Medulla oblongata (tissue), 1 donor: ENCODE data around the gene CDH13.
A peak's percentile ranks its signal among the peaks of the same experiment; 100 is the strongest.

Source experiments
- DNase-seq: peaks from one replicate; pipeline ENCODE4 v3.0.0-alpha.2; 2015; ENCODE audit errors: extremely low spot score

The CDH13 gene

DNA sequence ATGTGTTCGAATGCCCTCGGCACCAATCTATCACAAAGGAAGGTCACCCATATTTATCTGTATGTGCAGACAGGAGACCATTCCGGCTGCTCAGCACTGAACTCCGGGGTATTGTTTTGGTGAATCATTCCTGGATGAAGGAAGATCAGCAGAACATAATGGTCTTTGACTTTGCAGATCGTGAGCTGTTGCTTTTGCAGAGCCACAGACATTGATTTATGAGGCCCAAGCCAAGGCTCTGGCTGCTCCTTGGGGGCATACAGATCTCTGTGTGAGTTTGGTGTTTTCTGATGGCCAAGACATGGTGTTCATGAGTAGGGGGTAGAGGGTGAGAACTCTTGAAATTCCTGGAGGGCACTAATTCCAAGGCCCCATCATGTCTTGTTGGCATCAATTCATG lies 722.2 kb downstream of the CDH13 start:
- DNase-seq: no peak

- no peak for DNase-seq
Measured at GRCh38 chr16:83350481-83350880, 723.7 kb downstream of the CDH13 start.

DNA sequence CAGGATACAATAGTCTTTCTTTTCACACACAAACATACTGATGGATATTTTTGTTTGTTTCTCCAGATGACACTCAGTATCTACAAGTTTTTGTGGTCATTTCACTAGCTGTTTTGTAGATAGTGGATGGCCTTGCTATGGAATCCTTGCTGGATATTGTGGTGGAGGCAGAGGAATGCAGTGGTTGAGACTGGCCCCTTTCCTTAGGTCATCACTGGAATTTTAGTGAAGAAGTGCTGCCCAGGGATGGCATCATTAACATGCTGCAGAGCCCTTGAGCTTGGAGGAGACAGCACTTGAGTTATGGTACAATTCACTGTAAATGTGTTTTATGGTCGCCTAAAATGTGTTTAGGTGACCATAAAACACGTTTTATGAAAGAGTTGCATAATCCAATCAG lies 725.1 kb downstream of the CDH13 start:
- no peak for DNase-seq

- DNase-seq: no peak
Measured at GRCh38 chr16:83353241-83353640, 726.5 kb downstream of the CDH13 start.

GRCh38 chr16:83354015-83354414 lies 727.2 kb downstream of the CDH13 start:
- no peak for DNase-seq

- DNase-seq: no peak
Measured at GRCh38 chr16:83355570-83356218, 728.9 kb downstream of the CDH13 start.

- DNase-seq: peak; percentile 78
Measured at GRCh38 chr16:83356266-83356665, 729.5 kb downstream of the CDH13 start.

GRCh38 chr16:83356986-83357385 lies 730.2 kb downstream of the CDH13 start:
- no peak for DNase-seq

- DNase-seq: no peak
Measured at GRCh38 chr16:83363521-83363920, 736.8 kb downstream of the CDH13 start.

DNA sequence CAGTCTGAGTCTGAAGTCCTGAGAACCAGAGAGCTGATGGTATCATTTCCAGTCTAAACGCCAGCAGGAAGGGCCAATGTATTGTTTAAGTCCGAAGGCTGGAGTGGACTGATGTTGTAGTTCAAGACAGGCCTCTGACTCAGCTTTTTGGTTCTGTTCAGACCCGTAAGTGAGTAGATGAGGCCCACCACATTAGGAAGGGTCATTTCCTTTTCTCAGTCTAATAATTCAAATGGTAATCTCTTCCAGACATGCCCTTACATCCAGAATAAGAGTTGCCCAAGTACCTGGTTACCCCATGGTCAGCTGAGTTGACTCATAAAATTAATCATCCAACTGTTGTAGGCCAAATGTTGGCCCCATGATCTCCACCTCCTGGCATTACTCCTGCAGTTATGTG lies 738.4 kb downstream of the CDH13 start:
- DNase-seq: no peak

DNA sequence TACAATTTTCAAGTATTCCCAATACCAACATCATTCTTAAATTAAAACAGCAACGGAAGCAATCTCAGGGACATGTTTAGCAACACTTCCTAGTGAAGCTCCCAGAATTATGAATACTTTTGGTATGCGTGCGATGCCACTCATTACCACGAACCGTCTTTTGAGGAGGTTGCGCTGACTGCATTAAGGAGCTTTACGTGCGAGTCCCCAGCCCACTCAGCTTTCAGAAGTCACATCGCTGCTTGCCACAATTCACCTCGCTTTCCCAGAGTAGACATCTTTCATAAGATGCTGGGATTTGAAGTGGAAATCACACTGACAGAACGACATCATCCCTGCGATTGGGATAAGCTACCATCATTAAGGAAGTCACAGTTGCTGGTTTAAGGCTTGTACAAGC lies 739.5 kb downstream of the CDH13 start:
- no peak for DNase-seq

- DNase-seq: no peak
Measured at GRCh38 chr16:83374979-83375378, 748.2 kb downstream of the CDH13 start.

DNA sequence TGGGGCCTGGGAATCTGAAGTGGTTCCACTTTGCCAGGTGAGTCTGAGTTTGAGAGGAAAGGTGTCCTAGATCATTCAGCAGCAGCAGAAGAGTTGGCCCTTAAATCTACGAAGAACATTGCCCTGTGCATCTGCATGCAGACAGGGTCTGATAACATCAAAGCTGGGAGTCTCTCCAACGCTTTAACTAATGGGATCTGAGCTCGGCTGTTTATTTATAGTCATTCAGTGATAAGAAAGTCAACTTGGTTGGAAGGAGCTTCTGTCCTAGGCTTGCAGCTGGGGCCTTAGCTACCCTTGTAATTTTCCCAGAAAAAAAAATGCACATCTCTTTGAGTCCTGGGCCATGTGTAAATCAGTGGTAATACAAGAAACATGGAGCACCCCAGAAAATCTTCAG lies 763.0 kb downstream of the CDH13 start:
- no peak for DNase-seq

GRCh38 chr16:83390759-83391158 lies 764.0 kb downstream of the CDH13 start:
- no peak for DNase-seq

DNA sequence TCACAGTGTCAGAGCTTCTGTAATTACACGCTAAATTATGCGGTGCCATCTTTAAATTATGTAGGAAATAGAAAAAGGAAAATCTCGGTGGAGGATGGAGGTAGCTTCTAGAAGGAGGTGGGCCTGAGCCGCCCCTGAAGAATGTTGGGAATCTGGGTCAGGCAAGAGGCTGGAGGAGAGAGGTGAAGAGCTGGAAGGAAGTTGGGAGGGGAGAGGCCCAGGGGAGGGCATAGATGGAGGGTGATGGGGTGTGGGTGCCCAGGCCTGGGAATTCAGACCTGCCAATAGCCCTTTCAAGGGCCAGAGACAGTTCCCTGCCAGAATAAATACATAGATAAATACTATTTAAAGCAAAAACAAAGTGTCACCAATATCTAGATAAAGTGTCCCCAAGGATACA lies 766.0 kb downstream of the CDH13 start:
- DNase-seq: no peak

- DNase-seq: no peak
Measured at GRCh38 chr16:83393196-83393981, 766.6 kb downstream of the CDH13 start.

DNA sequence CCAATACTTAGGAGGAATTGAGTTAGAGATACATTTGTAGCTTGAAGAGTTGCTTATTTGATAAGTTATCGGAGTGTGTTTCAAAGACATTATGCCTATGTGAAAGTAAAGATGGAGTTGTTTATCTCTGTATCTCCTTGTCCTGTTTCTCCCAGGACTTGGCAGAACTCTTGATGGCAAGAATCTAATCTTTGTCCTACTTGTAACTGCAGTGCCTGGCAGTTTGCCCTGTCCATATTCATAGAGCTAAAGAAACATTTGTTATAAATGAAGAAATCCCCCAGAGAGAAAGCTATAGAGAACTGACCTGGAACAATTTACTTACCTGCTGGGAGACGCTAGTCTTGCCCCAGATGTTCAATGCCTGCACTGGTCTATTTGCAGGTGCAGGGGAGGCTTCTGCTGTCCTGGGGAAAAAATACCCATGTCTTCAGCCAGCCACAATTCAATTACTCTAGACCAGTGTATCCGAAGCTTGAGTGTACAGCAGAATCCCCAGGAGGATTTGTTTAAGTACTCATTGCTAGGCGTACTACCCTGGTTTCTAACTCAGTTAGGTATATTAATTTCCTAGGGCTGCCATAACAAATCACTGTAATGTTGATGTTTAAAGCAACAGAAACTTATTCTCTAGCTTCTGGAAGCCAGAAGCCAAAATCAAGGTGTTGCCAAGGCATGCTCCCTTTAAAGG lies 771.0 kb downstream of the CDH13 start:
- no peak for DNase-seq

DNA sequence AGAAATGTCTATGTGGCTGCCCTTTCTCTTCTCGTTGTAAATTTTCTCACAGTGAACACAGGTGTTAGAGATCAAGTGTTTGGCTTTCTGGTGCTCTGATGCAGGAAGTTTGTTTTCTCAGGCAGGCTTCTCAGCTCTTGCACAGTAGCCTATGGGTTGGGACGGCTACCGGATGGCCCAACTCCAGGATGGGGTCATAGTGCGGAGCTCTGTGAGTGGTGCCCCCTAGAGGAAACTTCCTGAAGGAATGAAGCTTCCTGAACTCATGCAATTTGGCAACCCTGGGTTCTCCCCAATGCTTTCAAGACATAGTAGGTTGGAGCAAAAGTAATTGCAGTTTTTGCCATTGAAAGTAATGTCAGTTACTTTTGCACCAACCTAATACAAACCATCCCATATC lies 773.5 kb downstream of the CDH13 start:
- no peak for DNase-seq

DNA sequence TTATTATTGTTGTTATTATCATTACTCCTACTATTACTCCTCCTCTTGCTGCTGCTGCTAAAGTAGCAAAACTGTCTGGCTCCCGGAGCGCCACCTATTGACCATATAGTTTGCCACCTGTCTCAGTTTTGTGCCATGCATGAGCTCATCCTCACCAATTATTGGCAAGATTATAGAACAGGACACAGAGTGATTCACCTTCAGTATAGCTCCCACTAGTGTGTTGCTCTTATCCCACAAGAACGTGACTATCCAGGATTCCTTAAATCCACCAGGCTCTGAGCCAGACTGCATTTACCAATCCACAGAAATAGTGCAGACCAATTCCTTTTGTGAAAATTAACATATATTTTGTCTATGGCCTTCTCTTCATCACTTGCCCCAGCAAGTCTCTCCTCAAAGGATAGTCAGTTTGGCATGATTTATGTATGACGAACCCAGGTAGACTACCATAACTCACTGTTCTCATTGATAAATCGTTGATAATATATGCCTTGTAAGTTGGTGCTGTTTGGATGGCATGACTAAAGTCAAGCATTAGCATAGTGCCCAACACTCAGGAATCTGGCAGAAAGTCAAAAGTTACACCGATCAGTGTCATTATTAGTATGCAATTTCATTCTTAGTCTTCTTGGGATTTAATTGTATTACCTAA lies 775.5 kb downstream of the CDH13 start:
- no peak for DNase-seq

DNA sequence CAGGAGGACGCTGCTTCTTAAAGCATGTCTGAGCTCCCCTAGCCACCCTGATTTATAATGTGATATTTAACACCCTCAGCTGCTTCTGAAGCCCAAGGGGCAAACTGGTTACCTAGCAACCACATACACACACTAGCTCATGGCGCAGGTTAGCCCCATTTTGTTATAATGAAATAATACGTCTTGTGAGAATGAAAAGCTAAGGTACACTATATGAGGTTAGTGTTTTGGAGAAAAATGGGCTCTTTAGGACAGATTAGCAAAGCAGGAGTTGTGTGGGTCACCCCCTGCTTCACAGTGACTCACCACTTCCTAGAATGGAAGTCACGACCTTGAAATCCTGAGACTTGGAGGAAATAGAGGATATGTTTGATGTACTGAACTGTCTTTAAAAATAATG lies 776.2 kb downstream of the CDH13 start:
- DNase-seq: no peak

- no peak for DNase-seq
Measured at GRCh38 chr16:83403761-83404160, 777.0 kb downstream of the CDH13 start.

DNA sequence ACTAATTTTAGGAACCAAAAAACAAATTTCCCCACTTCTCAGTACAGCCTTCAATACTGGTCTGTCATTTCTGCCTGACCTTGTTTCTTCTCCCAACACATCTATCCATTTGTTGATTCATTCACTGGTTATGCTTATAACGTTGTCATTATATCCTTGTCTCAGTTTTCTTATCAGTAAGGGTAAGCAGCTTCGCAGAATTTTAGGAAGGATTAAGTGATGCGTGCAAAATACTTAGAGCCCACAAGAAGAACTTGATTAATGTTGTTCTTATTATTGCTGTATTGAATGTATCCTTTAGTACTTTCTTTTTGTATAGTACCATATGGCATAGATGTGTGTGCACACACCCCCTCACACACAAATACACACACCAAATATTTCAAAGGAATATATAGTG lies 777.5 kb downstream of the CDH13 start:
- DNase-seq: no peak
